ENCODE measurements around the gene CD40LG.

DNA sequence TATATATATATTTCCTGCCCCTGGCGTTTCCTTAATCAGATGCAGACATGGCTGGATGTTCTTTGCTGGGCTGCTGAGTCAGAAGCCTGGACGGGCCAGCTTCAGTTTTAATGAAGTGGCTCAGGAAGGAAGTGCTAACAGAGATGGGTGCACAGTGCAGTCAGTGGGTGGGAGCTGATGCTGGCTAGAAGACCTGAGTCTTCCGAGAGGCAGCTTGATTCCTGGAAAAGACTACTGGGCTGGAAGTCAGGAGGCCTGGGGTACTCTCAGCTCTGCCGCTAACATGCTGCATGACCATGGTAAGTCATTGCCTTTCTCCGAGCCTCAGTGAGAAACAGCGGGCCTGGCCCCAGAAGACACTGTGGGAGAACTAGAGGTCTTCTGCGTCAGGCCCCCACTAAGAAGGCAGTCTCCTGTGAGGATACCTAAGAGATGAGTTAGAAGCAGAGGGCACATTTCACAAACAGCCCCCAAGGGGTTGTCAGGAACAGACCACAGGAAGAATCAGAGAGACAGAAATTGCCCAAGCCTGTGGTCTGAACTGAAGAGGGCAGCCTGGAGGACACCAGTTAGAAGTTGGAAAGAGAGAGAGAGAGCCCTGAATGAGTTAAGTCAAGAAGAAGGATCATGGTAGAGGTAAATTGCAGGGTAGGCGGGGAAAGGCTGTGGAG, 8.3 kb upstream of the CD40LG start:
- TF ChIP-seq, protein P1, sequence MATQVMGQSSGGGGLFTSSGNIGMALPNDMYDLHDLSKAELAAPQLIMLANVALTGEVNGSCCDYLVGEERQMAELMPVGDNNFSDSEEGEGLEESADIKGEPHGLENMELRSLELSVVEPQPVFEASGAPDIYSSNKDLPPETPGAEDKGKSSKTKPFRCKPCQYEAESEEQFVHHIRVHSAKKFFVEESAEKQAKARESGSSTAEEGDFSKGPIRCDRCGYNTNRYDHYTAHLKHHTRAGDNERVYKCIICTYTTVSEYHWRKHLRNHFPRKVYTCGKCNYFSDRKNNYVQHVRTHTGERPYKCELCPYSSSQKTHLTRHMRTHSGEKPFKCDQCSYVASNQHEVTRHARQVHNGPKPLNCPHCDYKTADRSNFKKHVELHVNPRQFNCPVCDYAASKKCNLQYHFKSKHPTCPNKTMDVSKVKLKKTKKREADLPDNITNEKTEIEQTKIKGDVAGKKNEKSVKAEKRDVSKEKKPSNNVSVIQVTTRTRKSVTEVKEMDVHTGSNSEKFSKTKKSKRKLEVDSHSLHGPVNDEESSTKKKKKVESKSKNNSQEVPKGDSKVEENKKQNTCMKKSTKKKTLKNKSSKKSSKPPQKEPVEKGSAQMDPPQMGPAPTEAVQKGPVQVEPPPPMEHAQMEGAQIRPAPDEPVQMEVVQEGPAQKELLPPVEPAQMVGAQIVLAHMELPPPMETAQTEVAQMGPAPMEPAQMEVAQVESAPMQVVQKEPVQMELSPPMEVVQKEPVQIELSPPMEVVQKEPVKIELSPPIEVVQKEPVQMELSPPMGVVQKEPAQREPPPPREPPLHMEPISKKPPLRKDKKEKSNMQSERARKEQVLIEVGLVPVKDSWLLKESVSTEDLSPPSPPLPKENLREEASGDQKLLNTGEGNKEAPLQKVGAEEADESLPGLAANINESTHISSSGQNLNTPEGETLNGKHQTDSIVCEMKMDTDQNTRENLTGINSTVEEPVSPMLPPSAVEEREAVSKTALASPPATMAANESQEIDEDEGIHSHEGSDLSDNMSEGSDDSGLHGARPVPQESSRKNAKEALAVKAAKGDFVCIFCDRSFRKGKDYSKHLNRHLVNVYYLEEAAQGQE (IDR thresholded peaks at IDR 0.05; ENCODE audit: low read depth): no peak
- TF ChIP-seq, protein P2, sequence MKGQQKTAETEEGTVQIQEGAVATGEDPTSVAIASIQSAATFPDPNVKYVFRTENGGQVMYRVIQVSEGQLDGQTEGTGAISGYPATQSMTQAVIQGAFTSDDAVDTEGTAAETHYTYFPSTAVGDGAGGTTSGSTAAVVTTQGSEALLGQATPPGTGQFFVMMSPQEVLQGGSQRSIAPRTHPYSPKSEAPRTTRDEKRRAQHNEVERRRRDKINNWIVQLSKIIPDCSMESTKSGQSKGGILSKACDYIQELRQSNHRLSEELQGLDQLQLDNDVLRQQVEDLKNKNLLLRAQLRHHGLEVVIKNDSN (IDR thresholded peaks at IDR 0.05): no peak
- TF ChIP-seq FOXM1 (IDR thresholded peaks at IDR 0.05; ENCODE audit: borderline replicate concordance, low read depth): no peak
- no peak for TF ChIP-seq NFIC (IDR thresholded peaks at IDR 0.05)
- no peak for TF ChIP-seq TAF1 (IDR thresholded peaks at IDR 0.05; ENCODE audit: low read depth)
- TF ChIP-seq, protein P3, sequence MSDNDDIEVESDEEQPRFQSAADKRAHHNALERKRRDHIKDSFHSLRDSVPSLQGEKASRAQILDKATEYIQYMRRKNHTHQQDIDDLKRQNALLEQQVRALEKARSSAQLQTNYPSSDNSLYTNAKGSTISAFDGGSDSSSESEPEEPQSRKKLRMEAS (IDR thresholded peaks at IDR 0.05): no peak
- no peak for TF ChIP-seq TEAD4 (IDR thresholded peaks at IDR 0.05)
- no peak for TF ChIP-seq ZBTB7A (IDR thresholded peaks at IDR 0.05; ENCODE audit: low read depth)
- no peak for TF ChIP-seq CREB1 (IDR thresholded peaks at IDR 0.05; ENCODE audit: low read depth)
- no peak for TF ChIP-seq RAD21 (IDR thresholded peaks at IDR 0.05; ENCODE audit: low read depth)
- no peak for TF ChIP-seq CEBPB (IDR thresholded peaks at IDR 0.05)
- TF ChIP-seq YY1 (IDR thresholded peaks at IDR 0.05; ENCODE audit: low read depth): no peak
- TF ChIP-seq TCF12 (IDR thresholded peaks at IDR 0.05; ENCODE audit: low read depth): no peak

Measured in Ishikawa (cell line).